BJ (cell line): ENCODE results near the gene C1orf198. TPM values are rescaled to one million over a fixed set of nuclear protein-coding genes. Genes with fewer than 3 reads are reported as not detected.

Experiments used
- CTCF ChIA-PET: fragments of 350-600 bp; formaldehyde crosslinking; extraction: SDS; loops from one replicate; lab custom pipeline; 2021; ENCODE audit warnings: antibody characterized with exemption, inconsistent platforms; lab: Yijun Ruan, JAX
- POLR2A ChIA-PET: fragments of 300-600 bp; sonication (Branson Sonifier 250); formaldehyde crosslinking; extraction: SDS; loops from one replicate; lab custom pipeline; 2021; ENCODE audit warnings: antibody characterized with exemption; lab: Charles Lee
- DNase-seq: peaks from one replicate; pipeline ENCODE4 v3.0.0-alpha.2; 2011; ENCODE audit warnings: low read depth
- H3K27me3 ChIP-seq: 2 replicates; pipeline ENCODE4 v1.6.0; 2011; ENCODE audit warnings: low read length; ENCODE audit not compliant: control insufficient read depth, insufficient read depth
- H3K36me3 ChIP-seq: 2 replicates; pipeline ENCODE4 v1.5.1; 2011; ENCODE audit warnings: low read length; ENCODE audit not compliant: control insufficient read depth, insufficient read depth
- H3K4me3 ChIP-seq: 2 replicates; pipeline ENCODE4 v1.5.1; 2011; ENCODE audit warnings: low read depth, mild to moderate bottlenecking, control low read depth, low read length
- CTCF ChIP-seq: IDR thresholded peaks from 2 replicates; pipeline ENCODE4 v1.5.1; 2011; ENCODE audit warnings: low read depth, mild to moderate bottlenecking, control low read depth, inconsistent platforms, low read length, moderate library complexity; ENCODE audit not compliant: insufficient read depth
- polyA plus RNA-seq: library from polyadenylated mRNA; depleted of rRNA; stranded (reverse); fragments of >200 nt; gene quantifications from 2 replicates; pipeline ENCODE4 v1.2.3, GENCODE V29; 2011

Gene C1orf198
- polyA plus RNA-seq, 1 experiment = 195 TPM

GRCh38 chr1:230866171-230867070, 1.9 kb downstream of the C1orf198 start:
- CTCF ChIA-PET = interaction anchor here (0.6 to 4.3 kb wide), 13 partner anchors 10 to 210 kb away, joined by 3 to 23 read pairs (median 4); no protein-coding TSS in a partner anchor
- TF ChIP-seq CTCF = no peak
- no peaks in the 10 kb centered on the region for H3K27me3 ChIP-seq
- POLR2A ChIA-PET = interaction anchor here (1.2 to 1.6 kb wide), 3 partner anchors 8 to 58 kb away, joined by 3 to 4 read pairs (median 3); no protein-coding TSS in a partner anchor
- peaks cover 5% of the 10 kb centered on the region for H3K36me3 ChIP-seq
- H3K4me3 ChIP-seq = peak overlapping the region; percentile 76
- peak; percentile 49 for DNase-seq

- Histone ChIP-seq H3K36me3 (peaks cover 5% of the 10 kb centered on the region), H3K4me3 (peak overlapping the region; percentile 76; the same call in 1 of the 2 replicates), H3K27me3 (no peaks in the 10 kb centered on the region)
- ChIA-PET CTCF (interaction anchor here (0.6 to 1.8 kb wide), 5 partner anchors 9 to 347 kb away, joined by 3 to 5 read pairs (median 4); no protein-coding TSS in a partner anchor), POLR2A (no interaction called here)
- no peak for TF ChIP-seq CTCF
- no peak for DNase-seq
These were observed 3.1 kb downstream of the C1orf198 start for GRCh38 chr1:230865062-230865817.

GRCh38 chr1:230864441-230864840, 3.9 kb downstream of the C1orf198 start:
- POLR2A ChIA-PET = no interaction called here
- no peak for TF ChIP-seq CTCF
- CTCF ChIA-PET = interaction anchor here (0.5 to 1.8 kb wide), 5 partner anchors 12 to 348 kb away, joined by 3 to 5 read pairs (median 4); no protein-coding TSS in a partner anchor
- Histone ChIP-seq H3K36me3 (peaks cover 5% of the 10 kb centered on the region), H3K27me3 (no peaks in the 10 kb centered on the region), H3K4me3 (no peak overlapping the region)
- DNase-seq = no peak

DNA sequence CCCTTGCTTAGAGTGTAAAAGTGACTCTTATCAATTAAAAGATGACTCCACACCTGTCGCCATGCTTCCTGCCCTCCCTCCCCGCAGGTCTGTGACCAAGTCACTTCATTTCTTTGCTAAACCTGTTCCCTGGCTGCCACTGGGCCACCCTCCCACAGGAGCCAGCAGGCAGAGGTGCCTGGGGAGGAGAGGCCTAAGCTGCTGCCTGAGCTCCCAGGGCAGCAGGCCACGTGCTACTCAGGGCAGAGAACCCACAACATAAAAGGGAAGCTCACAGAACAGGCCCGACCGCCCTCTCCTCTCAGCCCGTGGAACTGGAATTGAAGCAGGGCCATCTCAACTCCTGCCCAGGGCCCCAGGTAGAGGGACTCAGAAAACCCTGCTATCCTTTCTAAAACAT, 4.9 kb downstream of the C1orf198 start:
- no peak for DNase-seq
- ChIA-PET CTCF (interaction anchor here (1.8 kb wide), 1 partner anchor 11 kb away, joined by 4 read pairs; no protein-coding TSS in a partner anchor), POLR2A (no interaction called here)
- H3K36me3 ChIP-seq = peaks cover 5% of the 10 kb centered on the region
- no peak overlapping the region for H3K4me3 ChIP-seq
- no peak for TF ChIP-seq CTCF
- H3K27me3 ChIP-seq = no peaks in the 10 kb centered on the region
